ENCODE data around the gene CHST4. TPM values are rescaled to one million over a fixed set of nuclear protein-coding genes. Genes with fewer than 3 reads are reported as not detected.
A peak's percentile ranks its signal among the peaks of the same experiment; 100 is the strongest.
"Not testable (repeated sequence)": the region's sequence is repeated elsewhere in the genome, so short reads cannot be mapped to it uniquely, and the experiment has no call there.

CHST4 gene
- polyA plus RNA-seq, 3 donors, result 0.26 to 0.29 (median 0.29) TPM

DNA sequence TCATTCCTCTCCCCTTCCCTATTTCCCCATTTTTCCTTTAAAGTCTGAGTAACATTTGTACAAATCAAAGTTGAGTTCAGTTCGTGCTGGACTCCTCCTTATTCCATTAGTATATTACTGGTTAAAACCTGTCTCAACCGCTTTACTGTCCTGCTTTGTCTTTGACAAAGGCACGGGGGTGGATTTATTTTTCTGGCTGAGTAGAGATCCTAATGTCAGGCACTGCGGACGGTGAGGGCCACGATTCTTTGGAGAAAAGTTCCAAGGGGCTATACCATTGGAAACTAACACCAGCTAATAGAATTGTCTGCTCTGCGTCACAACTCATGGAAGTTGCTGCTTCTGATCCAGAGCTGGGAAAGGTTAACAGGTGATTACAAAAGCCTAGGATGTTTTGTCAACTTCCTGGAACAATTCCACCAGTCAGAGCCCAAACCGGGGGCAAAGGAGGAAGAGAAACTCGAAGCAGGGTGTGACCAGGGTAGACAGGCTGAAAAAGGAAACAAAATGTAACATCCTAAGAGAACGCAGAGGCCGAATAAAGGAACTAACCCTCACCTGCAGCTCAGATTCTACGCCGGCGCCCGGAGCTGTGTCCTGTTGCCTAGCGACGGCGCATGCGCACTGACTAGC is 38.2 kb downstream of the CHST4 start:
- peak in 4 of 11 donors; percentile 14 to 29 (median 18) for DNase-seq (ENCODE audit: extremely low read depth in 1 of 11, low read depth in 9 of 11, low spot score in 4 of 11)

DNA sequence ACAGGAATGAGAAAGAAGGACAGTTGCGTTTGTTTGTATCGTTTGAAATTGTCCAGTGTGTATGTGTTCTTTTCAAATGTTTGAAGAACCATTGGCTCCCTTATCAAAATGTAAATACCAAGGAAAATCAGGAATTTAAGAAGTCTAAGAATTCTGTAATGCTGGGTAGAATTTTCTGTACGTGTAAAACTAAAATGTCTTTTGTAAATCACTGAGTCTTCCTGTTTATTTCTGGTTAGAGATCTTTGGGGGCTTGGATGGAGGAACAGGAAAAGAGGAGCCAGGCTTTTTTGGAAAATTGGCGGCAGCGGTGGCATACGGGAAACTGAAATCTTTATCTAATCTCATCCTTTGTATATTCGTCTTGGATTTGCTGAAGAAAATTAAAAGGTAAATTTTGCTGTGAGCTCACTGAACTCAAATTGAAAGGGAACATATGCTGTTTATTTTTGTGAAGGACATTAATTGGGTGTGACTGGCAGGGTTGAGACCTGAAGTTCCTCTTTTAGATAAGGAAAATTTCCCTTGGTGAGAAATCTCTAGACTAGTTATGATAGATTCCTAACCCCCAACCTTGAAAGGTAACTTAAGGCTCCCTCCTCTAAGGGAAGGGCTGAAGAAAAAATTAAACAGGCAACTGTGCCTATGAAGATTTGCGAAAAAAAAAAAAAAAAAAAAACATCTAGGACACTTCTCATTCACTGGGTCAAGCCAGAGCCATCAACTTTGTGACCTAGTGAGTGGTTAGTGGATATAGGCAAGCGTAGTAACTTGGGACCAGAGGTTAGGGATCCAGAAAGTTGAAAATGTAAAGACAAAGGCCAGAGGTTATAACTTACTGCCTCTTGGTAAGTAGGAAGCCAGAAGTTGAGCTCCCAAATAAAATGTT is 39.8 kb downstream of the CHST4 start:
- no peak for DNase-seq (ENCODE audit: extremely low read depth in 1 of 11, low read depth in 9 of 11, low spot score in 4 of 11)

DNA sequence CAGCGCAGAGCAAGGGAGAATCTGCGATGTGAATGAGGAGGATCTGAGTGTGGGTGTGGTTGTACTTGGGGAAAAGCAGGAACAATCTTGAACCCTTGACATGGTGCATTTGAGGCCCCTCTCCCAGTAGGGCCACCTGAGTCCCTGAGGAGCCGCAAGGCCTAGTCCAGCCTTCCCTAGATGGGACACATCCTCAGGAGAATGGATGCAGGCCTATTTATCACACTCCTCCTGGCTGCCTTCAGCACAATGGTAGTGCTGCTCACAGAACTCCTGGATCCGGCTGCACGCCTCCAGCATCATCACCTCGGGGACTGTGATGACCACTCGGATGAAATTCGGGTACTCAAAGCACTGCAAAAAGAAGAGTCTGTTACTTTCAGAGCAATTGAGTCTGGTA is 41.7 kb downstream of the CHST4 start:
- DNase-seq (ENCODE audit: extremely low read depth in 1 of 11, low read depth in 9 of 11, low spot score in 4 of 11), result no peak

GRCh38 chr16:71568551-71568950 is 42.3 kb downstream of the CHST4 start:
- no peak for DNase-seq (ENCODE audit: extremely low read depth in 1 of 11, low read depth in 9 of 11, low spot score in 4 of 11)

GRCh38 chr16:71569621-71570020 is 43.4 kb downstream of the CHST4 start:
- DNase-seq (ENCODE audit: extremely low read depth in 1 of 11, low read depth in 9 of 11, low spot score in 4 of 11), result no peak

- DNase-seq (ENCODE audit: extremely low read depth in 1 of 11, low read depth in 9 of 11, low spot score in 4 of 11), result no peak
Measured at GRCh38 chr16:71570144-71570543, 43.9 kb downstream of the CHST4 start.

DNA sequence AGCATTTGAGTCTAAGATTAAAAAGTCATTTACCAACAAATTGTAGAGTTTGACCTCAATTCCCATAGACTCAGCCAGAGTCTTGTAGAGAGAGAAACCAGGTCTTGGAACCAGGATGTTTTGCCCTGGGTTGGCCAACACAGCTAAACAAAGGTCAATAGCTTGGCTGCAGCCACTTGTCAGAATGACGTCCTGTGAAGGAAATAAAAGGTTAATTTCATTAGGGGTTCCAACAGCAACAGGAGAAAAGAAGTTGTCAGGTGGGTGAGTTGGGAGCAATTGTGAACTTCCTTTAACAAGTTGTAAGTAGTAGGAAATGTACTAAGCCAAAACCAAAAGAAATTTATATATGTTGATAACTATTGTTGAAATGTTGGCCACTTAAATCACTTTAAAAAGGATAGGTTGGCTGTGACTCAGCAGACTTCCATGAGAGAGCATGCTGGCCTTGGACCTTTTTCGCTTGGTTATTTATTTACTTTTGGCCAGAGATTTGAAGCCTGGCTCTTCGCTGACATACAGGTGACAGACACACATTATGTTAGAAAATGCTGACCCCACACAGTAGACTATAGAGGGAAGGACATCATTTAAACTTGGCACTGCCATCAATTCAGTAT is 46.4 kb downstream of the CHST4 start:
- no peak for DNase-seq (ENCODE audit: extremely low read depth in 1 of 11, low read depth in 9 of 11, low spot score in 4 of 11)

DNA sequence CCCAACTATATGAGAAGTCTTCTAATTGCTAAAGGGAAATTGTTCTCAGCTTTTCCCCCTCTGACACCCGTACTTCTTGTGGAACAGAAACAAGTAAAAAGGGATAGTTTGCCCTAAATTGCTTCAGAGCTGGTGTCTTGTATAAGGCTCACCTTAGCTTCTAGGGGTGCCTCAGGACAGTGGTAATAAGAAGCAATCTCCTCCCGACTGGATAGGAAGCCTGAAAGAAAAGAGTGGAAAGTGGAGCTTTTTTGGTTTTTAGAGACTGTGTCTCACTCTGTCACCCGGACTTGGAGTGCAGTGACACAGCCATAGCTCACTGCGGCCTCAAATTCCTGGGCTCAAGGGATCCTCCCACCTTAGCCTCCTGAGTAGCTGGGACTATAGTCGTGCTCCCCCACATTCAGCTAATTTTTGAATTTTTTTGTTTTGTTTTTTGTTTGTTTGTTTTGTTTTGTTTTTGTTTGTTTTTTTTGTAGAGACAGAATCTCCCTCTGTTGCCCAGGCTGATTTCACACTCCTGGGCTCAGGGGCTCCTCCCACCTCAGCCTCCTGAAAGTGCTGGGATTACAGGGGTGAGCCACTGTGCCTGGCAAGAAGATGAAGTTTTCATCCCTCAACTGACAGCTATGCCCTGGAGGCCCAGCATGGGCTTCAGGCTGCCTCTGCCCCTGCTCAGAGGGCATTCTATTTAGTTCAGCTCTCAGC is 47.3 kb downstream of the CHST4 start:
- DNase-seq (ENCODE audit: extremely low read depth in 1 of 11, low read depth in 9 of 11, low spot score in 4 of 11), result no peak

GRCh38 chr16:71574702-71575101 is 48.5 kb downstream of the CHST4 start:
- no peak for DNase-seq (ENCODE audit: extremely low read depth in 1 of 11, low read depth in 9 of 11, low spot score in 4 of 11)

- no peak for DNase-seq (ENCODE audit: extremely low read depth in 1 of 11, low read depth in 9 of 11, low spot score in 4 of 11)
Measured at GRCh38 chr16:71576971-71577370, 50.7 kb downstream of the CHST4 start, which contains the start of gene TAT. TSS of gene TAT (minus strand) at chr16:71577092. CDS start at chr16:71576415, 677 bp downstream.

- DNase-seq (ENCODE audit: extremely low read depth in 1 of 11, low read depth in 9 of 11, low spot score in 4 of 11), result not testable (repeated sequence)
Measured at GRCh38 chr16:71582553-71582848, 56.3 kb downstream of the CHST4 start.

GRCh38 chr16:71584543-71585317 is 58.5 kb downstream of the CHST4 start:
- no peak for DNase-seq (ENCODE audit: extremely low read depth in 1 of 11, low read depth in 9 of 11, low spot score in 4 of 11)

GRCh38 chr16:71585318-71585703 is 59.1 kb downstream of the CHST4 start:
- no peak for DNase-seq (ENCODE audit: extremely low read depth in 1 of 11, low read depth in 9 of 11, low spot score in 4 of 11)

Other genes starting within 250 kb of the CHST4 start
- 10 to 100 TPM; 42.2 to 62.7 (median 51.0) TPM for gene CMTR2, start 237.0 kb upstream of the CHST4 start, polyA plus RNA-seq (ENCODE audit: insufficient read length in 3 of 3)
- gene CALB2, start 167.7 kb upstream of the CHST4 start, polyA plus RNA-seq (ENCODE audit: insufficient read length in 3 of 3), result under 1 TPM; 0.42 to 0.74 (median 0.68) TPM
- not detected for gene TLE7, start 84.4 kb upstream of the CHST4 start, polyA plus RNA-seq (ENCODE audit: insufficient read length in 3 of 3)
- 10 to 100 TPM; 13.7 to 19.4 (median 18.2) TPM for gene ZNF23, start 64.2 kb upstream of the CHST4 start, polyA plus RNA-seq (ENCODE audit: insufficient read length in 3 of 3)
- 10 to 100 TPM; 10.6 to 17.5 (median 13.5) TPM for gene ZNF19, start 37.1 kb upstream of the CHST4 start, polyA plus RNA-seq (ENCODE audit: insufficient read length in 3 of 3)
- under 1 TPM; 0.04 to 0.11 (median 0.06) TPM for gene TAT, start 50.7 kb downstream of the CHST4 start, polyA plus RNA-seq (ENCODE audit: insufficient read length in 3 of 3)
- gene MARVELD3, start 99.8 kb downstream of the CHST4 start, polyA plus RNA-seq (ENCODE audit: insufficient read length in 3 of 3), result 10 to 100 TPM; 13.2 to 21.2 (median 15.5) TPM
- gene PHLPP2, start 198.3 kb downstream of the CHST4 start, polyA plus RNA-seq (ENCODE audit: insufficient read length in 3 of 3), result 1 to 10 TPM; 8.5 to 9.5 (median 8.9) TPM